Cardiac muscle cell (in vitro differentiated cells and primary cell): Measurements from ENCODE around the gene ZFX. TPM values are rescaled to one million over a fixed set of nuclear protein-coding genes. Genes with fewer than 3 reads are reported as not detected.

Experiments
- DNase-seq, 2 donors: peaks; one replicate each; pipeline versions ENCODE4 v3.0.0 to v3.0.0-alpha.2; 2010 to 2017; ENCODE audit warnings: low read depth in 1 of 2, low spot score in 1 of 2
- H3K27ac ChIP-seq: fragments of 200-600 bp; sonication (generic); 2 replicates; pipeline ENCODE4 v1.5.1; 2016
- H3K27me3 ChIP-seq: fragments of 200-600 bp; sonication (generic); 2 replicates; pipeline ENCODE4 v1.6.0; 2016; ENCODE audit warnings: control low read depth
- H3K36me3 ChIP-seq: fragments of 200-600 bp; sonication (generic); 2 replicates; pipeline ENCODE4 v1.5.1; 2016; ENCODE audit warnings: control low read depth
- H3K4me1 ChIP-seq: fragments of 200-600 bp; sonication (generic); 2 replicates; pipeline ENCODE4 v1.8.1; 2017; ENCODE audit warnings: low read depth, mild to moderate bottlenecking, mixed run types
- H3K4me3 ChIP-seq: fragments of 200-600 bp; sonication (generic); 2 replicates; pipeline ENCODE4 v1.5.1; 2016; ENCODE audit warnings: mild to moderate bottlenecking
- H3K9me3 ChIP-seq: fragments of 200-600 bp; sonication (generic); 2 replicates; pipeline ENCODE4 v1.5.1; 2017; ENCODE audit warnings: low read depth, mild to moderate bottlenecking, control low read depth
- polyA plus RNA-seq: library from polyadenylated mRNA; unstranded; fragments of >200 nt; fragmentation: Nextera tagmentation; extraction: Ambion mirVana; gene quantifications from 2 replicates; pipeline ENCODE4 v1.2.1, GENCODE V29; 2016
- total RNA-seq: library from RNA; depleted of rRNA; stranded (reverse); fragments of >200 nt; gene quantifications from 2 replicates; pipeline ENCODE4 v1.2.3, GENCODE V29; 2016
- TF ChIP-seq, protein P1 (sequence below): IDR thresholded peaks from 2 replicates; pipeline ENCODE4 v1.5.1; 2012; ENCODE audit warnings: low read depth, mild to moderate bottlenecking, low read length

The ZFX gene
- total and polyA plus RNA-seq, 2 experiments from 2014 or later, result 24.6 to 39.9 TPM

DNA sequence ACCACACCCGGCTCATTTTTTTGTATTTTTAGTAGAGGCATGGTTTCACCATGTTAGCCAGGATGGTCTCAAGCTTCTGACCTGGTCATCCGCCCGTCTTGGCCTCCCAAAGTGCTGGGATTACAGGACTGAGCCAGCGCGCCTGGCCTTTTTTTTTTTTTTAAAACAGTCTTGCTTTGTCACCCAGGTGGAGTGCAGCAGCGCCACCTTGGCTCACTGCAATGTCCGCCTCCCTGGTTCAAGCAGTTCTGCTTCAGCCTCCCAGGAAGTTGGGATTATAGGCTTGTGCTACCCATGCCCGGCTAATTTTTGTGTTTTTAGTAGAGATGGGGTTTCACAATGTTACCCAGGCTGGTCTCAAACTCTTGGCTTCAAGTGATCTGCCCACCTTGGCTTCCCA lies 28.9 kb downstream of the ZFX start:
- no peaks in the 10 kb centered on the region for H3K27me3 ChIP-seq
- H3K4me1 ChIP-seq, result peaks cover 4% of the 10 kb centered on the region
- H3K4me3 ChIP-seq, result no peak overlapping the region
- H3K36me3 ChIP-seq, result peaks cover 51% of the 10 kb centered on the region
- H3K9me3 ChIP-seq, result no peaks in the 10 kb centered on the region
- no peak for DNase-seq
- TF ChIP-seq, protein P1, sequence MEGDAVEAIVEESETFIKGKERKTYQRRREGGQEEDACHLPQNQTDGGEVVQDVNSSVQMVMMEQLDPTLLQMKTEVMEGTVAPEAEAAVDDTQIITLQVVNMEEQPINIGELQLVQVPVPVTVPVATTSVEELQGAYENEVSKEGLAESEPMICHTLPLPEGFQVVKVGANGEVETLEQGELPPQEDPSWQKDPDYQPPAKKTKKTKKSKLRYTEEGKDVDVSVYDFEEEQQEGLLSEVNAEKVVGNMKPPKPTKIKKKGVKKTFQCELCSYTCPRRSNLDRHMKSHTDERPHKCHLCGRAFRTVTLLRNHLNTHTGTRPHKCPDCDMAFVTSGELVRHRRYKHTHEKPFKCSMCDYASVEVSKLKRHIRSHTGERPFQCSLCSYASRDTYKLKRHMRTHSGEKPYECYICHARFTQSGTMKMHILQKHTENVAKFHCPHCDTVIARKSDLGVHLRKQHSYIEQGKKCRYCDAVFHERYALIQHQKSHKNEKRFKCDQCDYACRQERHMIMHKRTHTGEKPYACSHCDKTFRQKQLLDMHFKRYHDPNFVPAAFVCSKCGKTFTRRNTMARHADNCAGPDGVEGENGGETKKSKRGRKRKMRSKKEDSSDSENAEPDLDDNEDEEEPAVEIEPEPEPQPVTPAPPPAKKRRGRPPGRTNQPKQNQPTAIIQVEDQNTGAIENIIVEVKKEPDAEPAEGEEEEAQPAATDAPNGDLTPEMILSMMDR, result no peak
- H3K27ac ChIP-seq, result no peak overlapping the region

DNA sequence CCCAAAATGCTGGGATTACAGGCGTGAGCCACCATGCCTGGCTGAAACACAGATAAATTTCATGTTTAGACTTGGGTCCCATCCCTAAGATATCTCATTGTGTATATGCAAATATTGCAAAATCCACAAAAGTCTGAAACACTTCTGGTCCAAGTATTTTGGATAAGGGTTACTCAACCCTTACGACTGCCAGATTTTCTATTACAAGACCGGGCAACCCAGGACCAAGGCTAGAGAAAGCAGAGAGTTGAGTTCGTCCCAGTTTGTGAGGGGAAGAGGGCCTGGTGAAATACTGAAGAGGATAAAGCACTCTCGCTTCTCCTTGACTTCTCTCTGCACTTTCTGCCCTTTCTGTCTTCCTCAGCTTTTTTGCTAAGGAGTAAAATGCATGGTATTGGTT lies 34.5 kb downstream of the ZFX start:
- peak in 1 of 2 donors; percentile 66 for DNase-seq
- Histone ChIP-seq H3K27ac (peak overlapping the region; percentile 4), H3K4me1 (peaks cover 3% of the 10 kb centered on the region), H3K9me3 (no peaks in the 10 kb centered on the region), H3K36me3 (peaks cover 33% of the 10 kb centered on the region), H3K27me3 (no peaks in the 10 kb centered on the region), H3K4me3 (no peak overlapping the region)
- TF ChIP-seq, protein P1, result no peak

DNA sequence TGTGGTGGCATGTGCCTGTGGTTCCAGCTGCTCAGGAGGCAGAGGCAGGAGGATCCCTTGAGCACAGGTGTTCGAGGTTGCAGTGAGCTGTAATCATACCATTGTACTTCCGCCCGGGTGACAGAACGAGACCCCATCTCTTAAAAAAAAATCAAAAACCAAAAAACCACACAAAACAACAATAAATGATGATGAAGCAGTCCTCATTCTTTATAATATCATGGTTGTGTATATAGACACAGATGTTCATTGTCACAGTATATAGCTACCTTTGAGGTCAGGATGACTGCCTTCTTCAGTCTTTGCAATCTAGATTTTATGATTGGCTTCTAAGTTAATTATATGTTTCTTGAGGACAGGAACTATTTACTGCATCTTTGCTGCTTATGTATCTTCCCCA lies 37.0 kb downstream of the ZFX start:
- Histone ChIP-seq H3K27me3 (no peaks in the 10 kb centered on the region), H3K9me3 (no peaks in the 10 kb centered on the region), H3K4me1 (peaks cover 3% of the 10 kb centered on the region), H3K27ac (no peak overlapping the region), H3K4me3 (no peak overlapping the region), H3K36me3 (peaks cover 18% of the 10 kb centered on the region)
- no peak for DNase-seq
- TF ChIP-seq, protein P1, result no peak

DNA sequence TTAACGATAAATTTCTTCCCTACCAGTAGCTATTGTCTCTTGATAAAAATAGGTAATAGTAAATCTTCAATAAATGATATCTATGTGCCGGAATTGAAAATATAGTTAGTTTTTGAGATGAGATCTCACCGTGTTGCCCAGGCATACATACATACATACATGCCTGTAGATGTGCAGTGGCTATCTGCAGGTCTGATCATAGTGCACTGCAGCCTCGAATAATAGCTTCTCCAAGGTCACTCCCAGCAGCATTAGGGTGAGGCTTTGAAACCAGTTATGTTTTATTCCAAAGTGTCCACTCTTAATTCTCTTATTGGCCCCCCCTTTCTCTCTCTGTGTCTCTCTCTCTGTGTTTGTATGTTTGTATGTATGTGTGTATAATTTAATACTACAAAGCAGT lies 37.5 kb downstream of the ZFX start:
- Histone ChIP-seq H3K4me3 (no peak overlapping the region), H3K9me3 (no peaks in the 10 kb centered on the region), H3K27me3 (no peaks in the 10 kb centered on the region), H3K27ac (no peak overlapping the region), H3K36me3 (peaks cover 13% of the 10 kb centered on the region), H3K4me1 (peaks cover under 1% of the 10 kb centered on the region)
- no peak for DNase-seq
- TF ChIP-seq, protein P1, result no peak

DNA sequence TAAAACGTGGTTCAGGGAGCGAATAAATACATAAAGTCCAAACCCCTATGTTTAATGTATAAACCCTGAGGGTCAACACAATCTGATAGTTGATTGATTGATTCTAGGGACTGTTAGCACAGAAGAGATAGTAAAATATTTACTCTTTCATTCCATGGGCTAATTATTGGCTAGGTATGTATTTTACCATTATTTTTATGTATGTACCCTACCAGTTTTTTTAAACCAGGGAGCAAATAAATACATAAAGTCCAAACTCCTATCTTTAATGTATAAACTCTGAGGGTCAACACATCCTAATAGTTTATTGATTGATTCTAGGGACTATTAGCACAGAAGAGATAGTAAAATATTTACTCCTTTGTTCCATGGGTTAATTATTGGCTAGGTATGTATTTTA lies 40.0 kb downstream of the ZFX start:
- Histone ChIP-seq H3K36me3 (peaks cover 13% of the 10 kb centered on the region), H3K4me1 (no peaks in the 10 kb centered on the region), H3K9me3 (no peaks in the 10 kb centered on the region), H3K4me3 (no peak overlapping the region), H3K27me3 (no peaks in the 10 kb centered on the region), H3K27ac (no peak overlapping the region)
- TF ChIP-seq, protein P1, result no peak
- no peak for DNase-seq

DNA sequence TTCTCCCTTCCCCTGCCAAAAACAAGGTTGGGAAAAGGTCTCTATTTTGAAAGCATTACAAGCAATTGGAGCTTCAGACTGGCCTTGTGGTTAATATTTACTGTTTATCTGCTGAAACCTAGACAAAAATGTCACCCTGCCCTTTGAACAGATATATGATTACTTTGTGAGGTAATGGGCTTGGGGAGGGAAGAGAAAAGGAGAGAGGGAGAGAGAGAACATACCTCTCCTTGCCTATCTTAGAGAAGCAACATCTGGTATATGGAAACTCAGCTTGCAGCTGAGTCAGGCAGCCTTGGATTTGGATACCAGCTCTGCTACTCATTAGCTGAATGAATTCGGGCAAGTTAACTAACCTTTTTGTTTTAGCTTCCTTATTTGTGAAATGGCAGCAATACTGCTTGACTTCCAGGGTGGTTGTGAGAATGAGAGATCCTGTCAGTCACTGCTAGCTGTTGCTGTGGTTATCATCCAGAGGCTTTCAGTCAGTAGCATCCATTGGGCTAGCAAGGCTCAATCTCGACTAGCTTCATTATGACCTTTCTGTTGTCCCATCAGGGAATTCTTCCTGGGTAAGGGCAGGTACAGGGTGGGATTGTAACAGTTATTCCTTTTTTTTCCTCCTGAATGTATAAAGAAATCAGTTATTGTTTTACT lies 41.1 kb downstream of the ZFX start:
- Histone ChIP-seq H3K4me3 (no peak overlapping the region), H3K4me1 (no peaks in the 10 kb centered on the region), H3K36me3 (peaks cover 13% of the 10 kb centered on the region), H3K27ac (no peak overlapping the region), H3K27me3 (no peaks in the 10 kb centered on the region), H3K9me3 (no peaks in the 10 kb centered on the region)
- DNase-seq, result peak in 1 of 2 donors; percentile 56
- TF ChIP-seq, protein P1, result no peak
